ENCODE data around the gene SLC41A1.

Gene SLC41A1

GRCh38 chr1:205817988-205818387, 5.0 kb upstream of the SLC41A1 start:
- no peak for DNase-seq

GRCh38 chr1:205817364-205817763, 4.4 kb upstream of the SLC41A1 start:
- no peak for DNase-seq

GRCh38 chr1:205813755-205814058, 709 bp upstream of the SLC41A1 start:
- DNase-seq: peak; percentile 32

DNA sequence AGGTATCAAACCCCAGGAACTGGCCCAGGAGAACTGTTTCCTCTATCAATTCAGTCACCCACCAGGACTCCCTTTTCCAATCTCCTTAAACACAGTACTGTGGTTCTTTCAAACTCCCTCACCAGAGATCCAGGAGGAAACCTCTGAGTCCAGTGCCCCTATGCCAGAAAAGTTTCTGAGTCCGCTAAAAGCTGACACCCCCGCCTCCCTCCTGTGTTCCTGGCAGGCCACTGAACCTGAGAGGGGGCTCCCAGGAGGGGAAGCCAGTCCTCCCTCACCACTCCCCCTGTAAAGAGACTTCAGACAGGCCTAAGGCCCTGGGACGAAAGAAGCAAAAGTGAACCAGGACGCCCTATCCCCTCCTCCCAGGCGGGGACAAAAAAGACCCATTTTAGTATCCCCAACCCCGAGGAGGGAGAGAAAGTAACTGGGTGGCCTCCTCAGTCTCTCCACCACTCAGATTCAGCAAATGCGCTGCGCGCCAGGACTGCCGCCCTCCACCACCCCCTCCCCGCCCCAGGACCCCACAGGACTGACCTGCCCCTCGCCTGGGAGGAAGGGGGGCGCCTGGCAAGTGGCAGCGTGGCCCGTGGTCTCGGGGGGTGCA, 624 bp downstream of the SLC41A1 start:
- DNase-seq: no peak

GRCh38 chr1:205811660-205812059, 1.3 kb downstream of the SLC41A1 start:
- no peak for DNase-seq

GRCh38 chr1:205810448-205811157, 2.4 kb downstream of the SLC41A1 start:
- no peak for DNase-seq

GRCh38 chr1:205809942-205810345, 3.1 kb downstream of the SLC41A1 start:
- no peak for DNase-seq

- DNase-seq: no peak
These were observed 3.5 kb downstream of the SLC41A1 start for GRCh38 chr1:205809469-205809868.

GRCh38 chr1:205805082-205805711, 7.8 kb downstream of the SLC41A1 start:
- peak; percentile 65 for DNase-seq

DNA sequence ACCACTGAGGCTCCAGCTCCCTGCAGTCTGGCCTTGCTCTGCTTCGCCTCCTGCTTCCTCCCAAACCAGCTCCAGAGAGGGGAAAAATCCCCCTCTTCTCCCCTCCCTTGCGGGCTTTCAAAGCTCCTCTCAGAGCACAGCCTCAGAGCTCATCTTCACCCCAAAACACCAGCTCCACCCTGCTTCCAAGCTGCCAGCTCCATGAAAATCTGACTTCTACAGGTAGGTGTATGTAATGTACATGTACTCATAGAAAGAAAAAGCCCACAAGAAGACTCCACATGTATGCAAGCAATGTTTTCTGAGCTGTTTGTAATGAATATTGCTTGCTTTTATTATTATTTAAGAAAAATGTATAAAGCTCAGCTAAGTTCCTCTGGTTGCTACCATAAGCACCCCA, 8.4 kb downstream of the SLC41A1 start:
- DNase-seq: no peak

GRCh38 chr1:205803986-205804385, 9.0 kb downstream of the SLC41A1 start:
- no peak for DNase-seq

- no peak for DNase-seq
These were observed 10.9 kb downstream of the SLC41A1 start for GRCh38 chr1:205802060-205802459.

DNA sequence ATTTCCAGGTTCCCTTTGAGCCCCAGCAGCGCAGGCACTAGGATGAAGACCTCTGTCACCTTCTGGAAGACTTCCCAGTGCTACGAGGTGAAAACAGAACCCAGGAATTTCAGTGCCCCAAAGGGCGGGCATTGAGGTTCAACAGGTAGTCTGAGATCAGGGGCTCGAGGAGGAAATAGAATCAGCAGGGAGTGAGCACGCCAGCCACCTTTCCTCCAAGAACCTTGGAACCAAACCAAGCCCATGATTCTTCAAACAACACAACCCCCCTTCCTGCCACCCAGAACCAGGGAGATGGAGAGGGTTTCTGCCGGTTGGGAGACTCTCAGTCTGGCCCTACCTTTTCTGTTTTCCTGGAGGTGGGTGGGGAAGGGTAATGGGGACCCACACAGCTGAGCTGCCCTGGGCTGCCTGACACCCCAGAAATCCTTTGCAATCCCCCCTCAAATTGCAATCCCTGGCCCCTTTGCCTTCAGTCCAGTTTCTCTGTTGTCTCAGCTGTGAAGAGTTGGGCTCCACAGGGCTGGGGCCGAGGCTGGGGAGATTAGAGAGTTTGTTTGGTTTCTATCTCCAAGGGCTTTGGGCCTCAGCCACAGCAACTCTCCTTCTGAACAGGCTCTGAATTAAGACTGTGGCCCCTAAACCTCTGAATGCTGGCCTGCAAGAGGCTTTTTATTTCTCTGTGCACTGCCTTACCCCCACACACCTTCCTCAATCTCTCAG, 11.9 kb downstream of the SLC41A1 start:
- DNase-seq: no peak

DNA sequence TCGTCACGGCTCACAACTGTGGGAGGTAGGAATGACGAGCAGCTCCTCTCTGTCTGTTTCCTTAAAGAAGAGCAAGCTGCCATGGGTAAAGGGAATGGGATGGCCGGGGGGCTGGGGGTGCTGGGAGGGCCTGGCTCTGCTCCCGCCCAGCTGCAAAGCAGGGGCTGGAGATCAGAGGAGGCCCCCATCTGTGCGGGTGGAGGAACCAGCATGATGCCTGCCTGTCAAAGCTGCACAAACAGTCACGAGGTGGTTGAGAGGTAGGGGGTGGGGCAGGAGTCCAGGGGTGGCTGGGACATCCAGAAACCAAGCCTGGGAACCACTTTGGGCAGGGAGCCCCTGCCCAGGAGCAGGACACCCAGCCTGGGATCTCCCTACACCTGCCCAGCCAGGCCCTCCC, 12.6 kb downstream of the SLC41A1 start:
- no peak for DNase-seq

DNA sequence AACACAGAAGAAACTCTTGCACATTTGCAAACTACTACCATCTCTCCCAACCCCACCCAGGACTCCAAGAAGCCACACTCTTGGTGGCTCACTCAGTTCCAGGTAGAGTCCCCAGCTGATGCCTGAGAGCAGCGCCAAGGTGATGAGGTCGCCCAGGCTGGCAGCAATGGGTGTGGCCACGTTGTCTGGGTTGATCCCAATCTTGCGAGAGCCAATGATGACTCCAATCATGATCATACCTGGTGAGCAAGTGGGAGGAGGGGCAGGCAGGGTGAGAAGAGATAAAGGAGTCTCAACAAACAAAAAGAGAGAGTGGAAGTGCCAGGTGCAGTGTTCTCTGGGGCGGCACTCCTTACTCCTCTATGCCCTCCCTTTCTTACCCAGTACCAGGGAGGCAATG, 14.4 kb downstream of the SLC41A1 start:
- no peak for DNase-seq

- DNase-seq: no peak
These were observed 15.8 kb downstream of the SLC41A1 start for GRCh38 chr1:205797168-205797567.

DNA sequence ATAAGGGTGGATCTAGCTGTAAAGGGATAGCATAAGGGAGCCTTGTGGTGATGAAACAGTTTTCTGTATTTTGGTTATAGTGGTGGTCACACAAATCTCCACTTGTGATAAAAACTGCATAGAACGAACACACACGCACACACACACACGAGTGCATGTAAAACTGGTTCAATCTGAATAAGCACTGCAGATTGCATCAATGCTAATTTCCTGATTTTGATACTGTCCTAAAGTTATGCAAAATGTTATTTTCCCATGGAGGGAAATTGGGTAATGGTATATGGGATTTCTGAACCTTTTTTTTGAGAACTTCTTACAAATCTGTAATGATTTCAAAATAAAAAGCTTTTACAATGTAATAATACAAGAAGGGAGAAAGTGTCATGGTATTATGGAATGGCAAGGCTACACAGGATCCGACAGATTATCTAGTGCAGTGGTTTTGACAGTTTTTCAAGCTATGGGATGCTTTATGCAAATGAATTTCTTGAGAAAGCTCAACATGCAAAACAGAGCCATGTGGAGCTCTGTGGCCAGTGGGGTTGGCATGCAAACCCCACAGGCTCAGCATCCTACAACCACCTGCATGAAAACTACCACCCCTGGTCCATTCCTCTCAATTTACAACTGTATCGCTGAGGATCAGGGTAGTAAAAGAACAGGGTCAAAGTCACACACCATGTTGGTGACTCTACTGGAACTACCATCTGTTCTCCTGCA, 18.8 kb downstream of the SLC41A1 start:
- no peak for DNase-seq

GRCh38 chr1:205792961-205793673, 19.9 kb downstream of the SLC41A1 start:
- no peak for DNase-seq

GRCh38 chr1:205792481-205792881, 20.5 kb downstream of the SLC41A1 start:
- DNase-seq: no peak

DNA sequence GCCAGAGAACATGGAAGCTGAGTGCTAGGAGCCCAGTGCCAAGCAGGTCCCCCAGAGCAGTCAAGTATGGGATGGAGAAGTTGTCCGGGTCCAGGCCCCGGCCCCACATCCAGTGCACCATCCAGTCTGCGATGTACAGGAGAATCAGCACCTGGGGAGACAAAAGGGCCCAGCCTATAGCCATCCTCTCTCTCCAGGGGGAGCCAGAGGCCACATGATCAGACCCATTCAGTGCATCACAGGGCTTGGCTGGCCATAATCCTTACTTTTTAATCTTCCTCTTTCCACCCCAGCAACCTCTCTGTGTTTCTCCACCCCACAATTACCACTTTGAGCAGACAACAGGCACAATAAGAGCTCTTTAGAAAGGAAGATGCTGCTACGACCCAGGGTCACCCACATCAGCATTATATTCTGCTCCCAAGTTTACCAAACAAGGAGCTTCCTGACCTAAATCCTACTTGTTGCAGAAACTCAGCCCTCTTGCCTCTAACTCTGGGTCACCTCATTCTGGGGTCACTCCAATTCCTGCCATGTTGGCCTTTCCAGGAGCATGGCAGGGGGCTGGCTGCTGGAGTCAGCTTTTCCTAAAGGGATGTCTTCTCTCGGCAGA, 21.3 kb downstream of the SLC41A1 start:
- DNase-seq: peak; percentile 69

- DNase-seq: no peak
These were observed 25.6 kb downstream of the SLC41A1 start for GRCh38 chr1:205787287-205787916.

DNA sequence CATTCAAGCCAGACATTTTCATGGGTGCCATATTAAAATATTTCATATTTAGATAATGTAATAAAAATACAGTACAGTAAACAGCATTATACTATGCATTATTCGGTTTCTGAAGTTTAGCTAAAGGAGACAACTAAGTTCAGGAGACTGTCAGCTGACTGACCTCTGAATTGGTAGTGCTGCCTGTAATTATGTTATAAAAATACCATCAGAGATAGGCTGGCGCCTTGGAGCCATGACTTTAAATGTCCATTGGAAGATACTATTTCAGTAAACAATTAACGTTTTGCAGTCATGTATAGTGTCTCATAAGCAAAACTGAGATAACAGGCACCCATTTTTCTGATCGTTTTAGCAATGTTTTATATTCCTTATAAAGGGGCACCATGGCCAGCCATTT, 26.4 kb downstream of the SLC41A1 start:
- no peak for DNase-seq
